ENCODE measurements around the gene BRSK1. TPM values are rescaled to one million over a fixed set of nuclear protein-coding genes. Genes with fewer than 3 reads are reported as not detected.

The BRSK1 gene
- total RNA-seq, 1 donor from 2014 or later, result 24.1 TPM

DNA sequence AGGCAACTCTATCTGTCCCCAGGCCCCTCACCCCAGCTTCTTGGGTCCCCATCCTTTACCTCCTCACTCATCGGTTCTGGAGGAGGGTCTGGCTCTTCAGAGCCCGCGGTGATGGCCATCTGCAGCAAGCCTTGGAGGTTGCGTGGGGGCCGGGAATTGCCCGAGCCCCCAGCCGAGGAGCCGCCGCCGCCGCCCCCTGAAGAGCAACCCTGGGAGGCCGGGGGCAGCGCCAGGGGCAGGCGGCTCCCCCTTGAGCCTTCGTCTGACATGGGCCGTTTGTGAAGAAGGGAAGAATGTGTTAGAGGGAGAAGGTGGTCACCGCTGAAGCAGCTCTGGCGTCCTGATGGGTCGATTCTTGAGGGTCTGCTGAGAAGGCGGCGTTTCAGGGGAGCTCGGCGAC, 4.5 kb upstream of the BRSK1 start:
- DNase-seq (ENCODE audit: low spot score), result no peak
- Histone ChIP-seq H4K20me1 (ENCODE audit: low read depth) (peaks cover 3% of the 10 kb centered on the region), H3K9me3 (ENCODE audit: low read depth) (no peaks in the 10 kb centered on the region), H3K9ac (peak overlapping the region; percentile 57), H3K4me1 (peaks cover 4% of the 10 kb centered on the region), H3K36me3 (no peaks in the 10 kb centered on the region), H3K4me2 (peak overlapping the region; percentile 91), H3K79me2 (ENCODE audit: low read depth) (peaks cover 16% of the 10 kb centered on the region), H3F3A (ENCODE audit: low read depth) (peaks cover 30% of the 10 kb centered on the region), H3K4me3 (peak overlapping the region; percentile 81), H2AFZ (replicated peaks) (peak overlapping the region; percentile 86), H3K27ac (peak overlapping the region; percentile 88), H3K27me3 (no peaks in the 10 kb centered on the region)
- peak overlapping the region; percentile 99 for H3K27ac Mint-ChIP-seq
- H3K4me1 Mint-ChIP-seq, result peaks cover 39% of the 10 kb centered on the region
- peak overlapping the region; percentile 98 for H3K4me3 Mint-ChIP-seq
- TF ChIP-seq, protein P1, sequence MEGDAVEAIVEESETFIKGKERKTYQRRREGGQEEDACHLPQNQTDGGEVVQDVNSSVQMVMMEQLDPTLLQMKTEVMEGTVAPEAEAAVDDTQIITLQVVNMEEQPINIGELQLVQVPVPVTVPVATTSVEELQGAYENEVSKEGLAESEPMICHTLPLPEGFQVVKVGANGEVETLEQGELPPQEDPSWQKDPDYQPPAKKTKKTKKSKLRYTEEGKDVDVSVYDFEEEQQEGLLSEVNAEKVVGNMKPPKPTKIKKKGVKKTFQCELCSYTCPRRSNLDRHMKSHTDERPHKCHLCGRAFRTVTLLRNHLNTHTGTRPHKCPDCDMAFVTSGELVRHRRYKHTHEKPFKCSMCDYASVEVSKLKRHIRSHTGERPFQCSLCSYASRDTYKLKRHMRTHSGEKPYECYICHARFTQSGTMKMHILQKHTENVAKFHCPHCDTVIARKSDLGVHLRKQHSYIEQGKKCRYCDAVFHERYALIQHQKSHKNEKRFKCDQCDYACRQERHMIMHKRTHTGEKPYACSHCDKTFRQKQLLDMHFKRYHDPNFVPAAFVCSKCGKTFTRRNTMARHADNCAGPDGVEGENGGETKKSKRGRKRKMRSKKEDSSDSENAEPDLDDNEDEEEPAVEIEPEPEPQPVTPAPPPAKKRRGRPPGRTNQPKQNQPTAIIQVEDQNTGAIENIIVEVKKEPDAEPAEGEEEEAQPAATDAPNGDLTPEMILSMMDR (IDR thresholded peaks at IDR 0.05), result no peak
- no peak for TF ChIP-seq EZH2 (IDR thresholded peaks at IDR 0.05)
- no peak for TF ChIP-seq EZH2phosphoT487 (IDR thresholded peaks at IDR 0.05)
- peaks cover 10% of the 10 kb centered on the region for H3K36me3 Mint-ChIP-seq
- no peaks in the 10 kb centered on the region for H3K9me3 Mint-ChIP-seq
- H3K27me3 Mint-ChIP-seq (ENCODE audit: insufficient read depth, low read depth), result peaks cover 8% of the 10 kb centered on the region

DNA sequence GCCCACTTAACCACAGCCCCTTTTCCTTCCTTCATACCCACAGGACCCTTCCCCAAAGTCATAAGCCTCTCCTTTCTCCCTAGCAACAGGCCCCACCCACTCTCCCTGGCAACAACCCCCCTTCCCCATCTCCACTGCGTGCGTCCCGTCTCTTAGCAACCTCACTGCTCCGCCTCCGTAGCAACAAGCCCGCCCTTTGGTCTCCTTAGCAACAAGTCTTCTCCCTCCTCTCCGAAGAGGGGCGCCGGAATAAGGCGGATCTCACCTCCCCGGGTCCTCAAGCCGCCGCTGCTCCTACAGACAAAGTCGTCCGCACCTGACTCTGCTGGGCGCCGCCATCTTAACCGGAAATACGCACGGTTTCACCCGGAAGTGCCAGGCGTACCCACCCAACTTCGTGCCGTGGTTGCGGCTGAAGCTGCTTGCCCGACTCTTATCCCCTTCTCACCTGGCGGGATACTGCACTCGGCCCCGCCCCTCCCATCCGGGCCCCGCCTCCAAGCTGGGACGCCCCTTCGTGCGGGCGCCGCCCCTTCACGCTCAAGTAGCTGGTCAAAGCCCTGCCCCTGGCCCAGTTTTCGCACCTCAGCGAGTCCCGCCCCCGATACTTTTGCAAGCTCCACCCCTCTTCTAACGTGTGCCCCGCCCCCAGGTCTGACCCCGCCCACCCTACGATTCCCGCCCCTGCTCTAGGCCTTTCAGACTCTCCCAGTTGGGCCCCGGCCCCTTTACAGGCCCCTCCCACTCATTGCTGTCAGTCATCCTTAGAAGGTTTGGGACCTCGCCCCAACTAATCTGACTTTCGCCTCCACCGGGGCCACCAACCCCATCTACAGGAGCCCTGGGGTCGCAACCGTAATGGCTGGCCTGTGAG, 3.8 kb upstream of the BRSK1 start, which contains the start of gene HSPBP1:
Gene HSPBP1, minus strand, starts transcription at position 341 of the 874 bp plus-strand sequence. CDS start 502 bp downstream, outside the sequence.
- Histone ChIP-seq H3K9ac (peak within 1 kb of the TSS; percentile 57), H3K4me2 (peak within 1 kb of the TSS; percentile 91), H3K79me2 (ENCODE audit: low read depth) (peaks cover 22% of the 10 kb centered on the region), H3F3A (ENCODE audit: low read depth) (peaks cover 33% of the 10 kb centered on the region), H3K27ac (peak within 1 kb of the TSS; percentile 88), H3K4me1 (peaks cover 7% of the 10 kb centered on the region), H2AFZ (replicated peaks) (peak within 1 kb of the TSS; percentile 86), H3K36me3 (no peaks in the 10 kb centered on the region), H3K27me3 (no peaks in the 10 kb centered on the region), H4K20me1 (ENCODE audit: low read depth) (peaks cover 3% of the 10 kb centered on the region), H3K9me3 (ENCODE audit: low read depth) (no peaks in the 10 kb centered on the region), H3K4me3 (peak within 1 kb of the TSS; percentile 81)
- TF ChIP-seq, protein P1 (IDR thresholded peaks at IDR 0.05), result no peak
- no peak for TF ChIP-seq EZH2 (IDR thresholded peaks at IDR 0.05)
- DNase-seq (ENCODE audit: low spot score), result peak; percentile 98
- peaks cover 39% of the 10 kb centered on the region for H3K4me1 Mint-ChIP-seq
- H3K36me3 Mint-ChIP-seq, result peaks cover 7% of the 10 kb centered on the region
- peaks cover 8% of the 10 kb centered on the region for H3K27me3 Mint-ChIP-seq (ENCODE audit: insufficient read depth, low read depth)
- H3K27ac Mint-ChIP-seq, result peak within 1 kb of the TSS; percentile 99
- peak within 1 kb of the TSS; percentile 98 for H3K4me3 Mint-ChIP-seq
- H3K9me3 Mint-ChIP-seq, result no peaks in the 10 kb centered on the region

DNA sequence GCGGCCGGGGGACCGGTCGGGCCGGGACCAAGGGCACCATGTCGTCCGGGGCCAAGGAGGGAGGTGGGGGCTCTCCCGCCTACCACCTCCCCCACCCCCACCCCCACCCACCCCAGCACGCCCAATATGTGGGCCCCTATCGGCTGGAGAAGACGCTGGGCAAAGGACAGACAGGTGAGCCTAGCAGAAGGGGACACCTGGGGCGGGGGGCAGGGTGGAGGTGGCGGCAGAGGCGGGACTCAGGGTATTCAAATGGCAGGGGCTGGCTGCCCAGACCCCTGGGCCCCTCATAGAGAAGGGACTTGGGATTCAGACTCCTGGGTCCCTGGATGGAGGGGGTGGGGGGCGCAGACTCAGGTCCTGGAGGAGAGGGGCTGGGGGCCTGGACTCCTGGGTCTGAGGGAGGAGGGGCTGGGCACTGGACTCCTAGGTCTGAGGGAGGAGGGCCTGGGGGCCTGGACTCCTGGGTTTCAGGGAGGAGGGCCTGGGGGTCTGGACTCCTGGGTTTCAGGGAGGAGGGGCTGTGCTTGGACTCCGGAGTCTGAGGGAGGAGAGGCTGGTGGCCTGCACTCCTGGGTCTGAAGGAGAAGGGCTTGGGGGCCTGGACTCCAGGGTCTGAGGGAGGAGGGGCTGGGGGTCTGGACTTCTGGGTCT, 735 bp downstream of the BRSK1 start:
- peak; percentile 45 for DNase-seq (ENCODE audit: low spot score)
- Histone ChIP-seq H3K4me2 (peak overlapping the region; percentile 87), H3K9ac (peak overlapping the region; percentile 85), H3F3A (ENCODE audit: low read depth) (peaks cover 35% of the 10 kb centered on the region), H3K4me1 (peaks cover 8% of the 10 kb centered on the region), H3K36me3 (no peaks in the 10 kb centered on the region), H4K20me1 (ENCODE audit: low read depth) (peaks cover 5% of the 10 kb centered on the region), H3K27ac (peak overlapping the region; percentile 75), H2AFZ (replicated peaks) (no peak overlapping the region), H3K27me3 (no peaks in the 10 kb centered on the region), H3K79me2 (ENCODE audit: low read depth) (peaks cover 19% of the 10 kb centered on the region), H3K9me3 (ENCODE audit: low read depth) (no peaks in the 10 kb centered on the region), H3K4me3 (peak overlapping the region; percentile 98)
- H3K4me1 Mint-ChIP-seq, result peaks cover 34% of the 10 kb centered on the region
- no peaks in the 10 kb centered on the region for H3K9me3 Mint-ChIP-seq
- TF ChIP-seq EZH2 (IDR thresholded peaks at IDR 0.05) (no peak), EZH2phosphoT487 (IDR thresholded peaks at IDR 0.05) (no peak)
- TF ChIP-seq, protein P1 (IDR thresholded peaks at IDR 0.05), result no peak
- peaks cover 4% of the 10 kb centered on the region for H3K27me3 Mint-ChIP-seq (ENCODE audit: insufficient read depth, low read depth)
- H3K27ac Mint-ChIP-seq, result peak overlapping the region; percentile 89
- peak overlapping the region; percentile 89 for H3K4me3 Mint-ChIP-seq
- no peaks in the 10 kb centered on the region for H3K36me3 Mint-ChIP-seq

All from neural progenitor cell (in vitro differentiated cells).